ENCODE measurements around the gene SEPTIN3.

Gene SEPTIN3

DNA sequence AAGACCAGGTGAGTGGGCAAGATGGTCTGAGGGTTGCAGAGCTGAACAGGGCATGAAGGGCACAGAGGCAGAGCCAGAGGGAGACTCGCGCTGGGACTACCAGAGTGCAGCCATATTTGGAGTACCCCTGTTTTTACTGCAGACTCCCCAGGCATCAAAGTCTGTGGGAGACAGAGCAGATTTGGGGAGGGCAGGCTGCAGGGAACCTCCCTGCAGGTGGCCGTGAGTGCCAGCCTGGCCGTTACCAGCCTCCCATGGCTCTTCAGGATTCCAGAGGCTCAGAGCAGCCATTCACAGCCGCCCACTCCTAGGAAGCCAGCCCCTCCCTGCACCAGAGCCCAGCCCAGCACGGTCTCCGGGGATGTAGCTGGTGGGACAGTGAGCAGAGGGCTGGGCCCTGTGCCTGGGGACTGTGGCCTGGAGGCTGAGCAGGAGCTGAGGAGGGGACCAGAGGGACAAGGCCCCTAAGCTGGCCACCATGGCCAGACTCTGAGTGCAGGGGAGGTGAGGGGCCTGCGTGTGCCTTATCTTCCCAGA is at the start of gene SEPTIN3:
SEPTIN3 (plus strand) TSS at position 334 of the 537 bp plus-strand sequence. CDS start 2,050 bp downstream, outside the sequence.
- in situ Hi-C loops (cut with MboI; ENCODE audit: low sequenced_read_pairs) = loop anchor here (25.0 kb wide), 1 partner anchor 468 kb away; the partner anchor contains the start of gene NFAM1

DNA sequence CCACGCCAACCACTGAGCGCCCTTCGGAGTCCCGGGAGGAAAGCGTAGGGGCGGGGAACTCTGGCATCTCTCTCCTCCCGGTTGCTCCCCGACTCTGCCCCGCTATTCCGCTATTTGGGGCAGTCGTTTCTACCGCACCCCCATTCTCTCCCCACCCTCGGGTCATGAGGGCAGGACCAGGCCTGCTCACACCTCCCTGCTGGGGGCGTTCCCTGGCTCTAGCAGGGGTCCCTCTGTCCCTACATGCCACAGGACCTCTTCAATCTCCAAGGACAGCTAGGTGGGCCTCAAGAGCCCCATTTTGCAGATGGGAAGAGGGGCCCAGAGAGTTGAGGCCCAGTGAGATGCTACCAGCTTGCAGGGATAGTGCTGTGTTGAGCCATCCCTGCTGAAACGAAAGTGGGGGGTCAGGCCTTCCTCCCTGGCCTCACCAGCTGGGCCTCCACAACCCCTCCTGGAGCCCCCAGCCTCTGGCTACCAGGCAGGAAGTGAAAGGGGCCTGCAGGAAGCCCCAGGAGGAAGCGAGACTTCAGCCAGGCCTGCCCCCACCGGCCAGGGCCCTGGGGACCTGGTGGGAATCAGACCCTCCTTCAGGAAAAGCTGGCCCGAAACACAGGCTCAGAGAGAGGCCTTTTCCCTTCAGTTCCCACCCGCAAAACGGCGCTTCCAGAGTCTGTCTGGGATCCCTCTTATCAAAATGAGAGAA is 48.8 kb upstream of the SEPTIN3 start:
- in situ Hi-C loops (cut with MboI; ENCODE audit: low sequenced_read_pairs) = no loop called here

GRCh38 chr22:41922328-41922727 is 46.9 kb upstream of the SEPTIN3 start:
- in situ Hi-C loops (cut with MboI; ENCODE audit: low sequenced_read_pairs) = no loop called here

DNA sequence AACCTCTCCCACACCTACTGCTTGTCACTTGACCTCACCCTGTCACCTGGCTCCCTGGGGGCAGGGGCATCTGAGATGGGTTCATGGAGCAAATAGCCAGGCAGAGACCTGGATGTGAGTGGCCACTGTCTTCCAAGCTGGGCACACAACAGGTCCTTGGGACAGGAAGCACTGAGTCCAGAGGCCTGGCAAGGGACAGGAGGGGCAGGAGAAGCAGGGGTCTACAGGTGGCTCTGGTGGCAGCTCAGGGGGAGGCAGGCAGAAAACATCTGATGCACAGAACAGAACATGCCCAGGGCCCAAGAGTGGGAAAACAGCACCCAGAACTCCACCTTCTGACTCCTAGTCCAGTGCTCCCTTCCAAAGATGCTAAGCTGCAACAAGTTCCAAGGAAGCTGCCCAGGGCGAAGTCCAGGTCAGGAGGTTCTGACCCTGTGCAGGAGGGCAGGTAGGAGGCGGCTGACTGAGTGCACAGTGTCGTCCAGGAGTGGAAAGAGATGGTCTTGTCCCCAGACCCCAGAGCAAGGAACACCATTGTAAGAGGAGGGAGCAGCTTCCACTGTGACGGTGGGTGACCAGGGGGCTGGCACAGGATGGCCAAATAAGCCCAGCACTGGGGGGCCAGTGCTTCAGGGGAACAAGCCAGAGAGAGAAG is 46.2 kb upstream of the SEPTIN3 start:
- in situ Hi-C loops (cut with MboI; ENCODE audit: low sequenced_read_pairs) = no loop called here

GRCh38 chr22:41923595-41924276 is 45.5 kb upstream of the SEPTIN3 start:
- in situ Hi-C loops (cut with MboI; ENCODE audit: low sequenced_read_pairs) = no loop called here

GRCh38 chr22:41925783-41926460 is 43.3 kb upstream of the SEPTIN3 start:
- in situ Hi-C loops (cut with MboI; ENCODE audit: low sequenced_read_pairs) = no loop called here

- in situ Hi-C loops (cut with MboI; ENCODE audit: low sequenced_read_pairs) = no loop called here
Observed at GRCh38 chr22:41927813-41928212, 41.4 kb upstream of the SEPTIN3 start.

- in situ Hi-C loops (cut with MboI; ENCODE audit: low sequenced_read_pairs) = no loop called here
Observed at GRCh38 chr22:41928593-41929417, 40.4 kb upstream of the SEPTIN3 start.

DNA sequence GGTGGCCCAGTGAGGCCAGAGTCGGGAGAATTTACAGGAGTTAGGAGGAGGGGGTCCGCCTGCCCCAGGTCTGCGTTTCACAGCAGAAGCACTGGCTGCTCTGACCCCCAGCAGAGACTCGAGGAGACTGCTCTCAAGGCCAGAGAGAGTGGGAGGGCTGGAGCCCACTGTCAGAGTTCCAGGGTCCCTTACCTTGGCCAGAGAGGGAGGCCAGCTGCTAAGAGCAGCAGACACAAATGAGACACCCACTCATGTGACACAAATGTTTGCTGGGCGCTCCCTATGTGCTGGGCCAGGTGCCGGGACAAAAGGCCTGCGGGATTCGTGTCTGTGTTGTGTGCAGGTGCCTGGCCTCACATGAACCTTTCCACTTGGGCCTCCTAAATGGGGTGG is 39.8 kb upstream of the SEPTIN3 start:
- in situ Hi-C loops (cut with MboI; ENCODE audit: low sequenced_read_pairs) = no loop called here

DNA sequence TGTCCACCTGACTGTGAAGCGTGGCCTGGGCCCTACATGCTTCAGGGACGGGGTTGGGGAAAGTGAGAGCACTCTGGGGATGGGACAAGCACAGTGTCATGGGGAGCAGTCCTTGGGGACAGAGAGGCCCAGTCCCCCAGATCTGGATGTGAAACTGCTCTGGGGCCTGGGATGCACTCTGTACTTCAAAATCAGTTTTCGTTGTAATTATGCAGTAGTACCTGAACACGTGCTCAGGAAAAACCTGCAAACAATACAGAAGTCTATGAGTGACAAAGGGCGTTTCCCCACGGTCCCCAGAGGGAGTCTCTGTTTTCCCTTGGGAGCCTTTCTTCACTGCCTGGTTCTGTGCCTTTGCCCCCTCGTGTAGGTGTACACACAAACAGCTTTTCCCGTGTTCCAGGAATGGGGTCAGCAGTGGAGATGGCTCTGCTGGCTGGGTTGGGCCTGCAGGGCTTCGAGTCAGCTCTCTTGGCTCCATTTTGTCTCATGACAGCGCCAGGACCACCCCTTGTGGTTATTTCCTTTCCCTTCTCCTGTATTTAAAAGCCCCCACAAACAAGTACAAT is 37.5 kb upstream of the SEPTIN3 start:
- in situ Hi-C loops (cut with MboI; ENCODE audit: low sequenced_read_pairs) = no loop called here

- in situ Hi-C loops (cut with MboI; ENCODE audit: low sequenced_read_pairs) = no loop called here
Observed at GRCh38 chr22:41932353-41932752, 36.9 kb upstream of the SEPTIN3 start.

- in situ Hi-C loops (cut with MboI; ENCODE audit: low sequenced_read_pairs) = no loop called here
Observed at GRCh38 chr22:41933411-41934177, 35.6 kb upstream of the SEPTIN3 start.

GRCh38 chr22:41934284-41935014 is 34.8 kb upstream of the SEPTIN3 start:
- in situ Hi-C loops (cut with MboI; ENCODE audit: low sequenced_read_pairs) = no loop called here

DNA sequence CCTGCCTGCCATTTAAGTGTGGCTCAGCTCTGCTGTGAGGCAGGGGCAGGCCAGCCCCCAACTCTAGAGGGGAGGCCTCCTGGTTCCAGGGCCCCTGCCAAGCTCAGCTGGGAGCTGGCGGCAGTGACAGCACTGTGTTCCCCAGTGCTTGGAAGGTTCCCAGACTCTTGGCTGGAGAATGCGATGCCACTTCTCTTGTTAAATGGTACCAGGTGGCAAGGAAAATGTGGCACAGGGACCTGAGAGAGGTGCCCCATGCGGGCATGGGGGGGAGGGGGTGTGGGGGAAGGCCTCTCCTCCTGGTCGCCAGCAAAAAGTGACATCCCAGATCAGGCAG is 34.3 kb upstream of the SEPTIN3 start:
- in situ Hi-C loops (cut with MboI; ENCODE audit: low sequenced_read_pairs) = no loop called here

DNA sequence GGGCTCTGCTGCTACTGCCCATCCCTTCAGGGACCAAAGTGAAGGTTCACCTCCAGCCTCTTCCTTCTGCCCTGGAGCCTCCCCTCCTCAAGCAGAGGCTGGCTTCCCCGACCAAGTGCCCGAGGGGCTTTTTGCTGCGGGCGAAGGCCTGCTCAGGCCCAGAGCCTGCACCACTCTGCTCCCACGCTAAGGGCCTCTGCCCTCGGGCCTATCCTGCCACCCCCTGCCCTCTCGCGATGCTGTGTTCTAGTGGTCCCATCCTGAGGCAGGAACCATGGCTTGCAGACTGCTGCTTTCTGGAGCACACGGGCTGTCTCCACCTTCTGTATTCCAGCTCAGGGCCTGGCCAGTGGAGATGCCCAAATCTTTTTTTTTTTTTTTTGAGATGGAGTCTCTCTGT is 33.7 kb upstream of the SEPTIN3 start:
- in situ Hi-C loops (cut with MboI; ENCODE audit: low sequenced_read_pairs) = no loop called here

DNA sequence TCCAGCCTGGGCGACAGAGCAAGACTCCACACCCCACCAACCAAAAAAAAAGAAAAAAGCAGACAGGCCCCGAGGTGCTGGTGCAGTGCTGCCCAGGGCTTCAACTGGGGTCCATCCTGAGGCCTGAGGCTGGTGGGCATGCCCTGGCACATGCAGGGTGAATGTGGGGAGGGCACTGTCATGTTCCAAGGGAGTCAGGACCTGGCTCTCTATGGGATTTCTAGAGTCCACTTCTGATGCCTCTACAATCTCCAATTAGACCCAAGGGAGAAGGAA is 32.4 kb upstream of the SEPTIN3 start:
- in situ Hi-C loops (cut with MboI; ENCODE audit: low sequenced_read_pairs) = no loop called here

GRCh38 chr22:41939981-41940831 is 29.0 kb upstream of the SEPTIN3 start:
- in situ Hi-C loops (cut with MboI; ENCODE audit: low sequenced_read_pairs) = loop anchor here (10.0 kb wide), 3 partner anchors 115 to 275 kb away; partner anchors contain the start of gene MEI1

All from HL-60/S4 (cell line).